K562 treated with DMSO at 1 percent for 4 hours (cell line): Measurements from ENCODE around the gene CDHR1. TPM values are rescaled to one million over a fixed set of nuclear protein-coding genes. Genes with fewer than 3 reads are reported as not detected.

Experiments
- total RNA-seq: library from RNA; unstranded; fragments of 300-600 nt; gene quantifications from 2 replicates; pipeline ENCODE4 v1.2.3, GENCODE V29; 2022; ENCODE audit not compliant: insufficient read depth

The CDHR1 gene
- total RNA-seq: 0.22 and 0.27 TPM in 2 replicates

DNA sequence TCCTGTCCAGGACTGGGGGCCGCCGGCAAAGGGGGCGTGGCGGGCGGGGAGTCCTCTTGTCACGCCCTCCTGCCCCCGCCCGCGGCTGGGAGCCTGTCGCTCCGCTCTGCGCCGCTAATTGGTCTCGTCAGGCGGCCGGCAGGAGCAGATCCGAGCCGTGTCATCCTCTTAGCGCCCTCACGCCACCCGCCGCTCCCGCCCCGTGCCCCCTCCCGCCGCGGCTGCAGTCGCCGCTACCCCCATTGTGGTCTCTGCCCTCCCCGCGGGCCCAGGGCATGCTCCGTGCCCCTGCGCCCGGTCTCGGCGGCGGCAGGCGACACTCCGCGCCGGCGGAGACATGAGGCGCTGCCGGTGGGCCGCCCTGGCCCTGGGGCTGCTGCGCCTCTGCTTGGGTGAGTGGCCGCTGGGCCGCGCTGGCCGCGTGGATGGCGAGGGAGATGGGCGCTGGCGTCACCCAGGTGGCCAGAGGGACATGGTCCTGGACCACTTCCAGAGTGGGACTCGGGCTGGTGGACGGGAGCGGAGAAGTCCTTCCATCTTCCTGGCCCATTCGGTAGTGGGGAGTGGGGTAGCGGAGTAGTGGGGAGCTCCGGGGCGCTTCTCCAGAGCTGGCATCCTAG lies at the start of gene CDHR1:
Gene CDHR1 (plus strand): TSS at position 114 of the 620 bp plus-strand sequence. CDS start 224 bp downstream, at position 338.

GRCh38 chr10:84173501-84173929 lies 20.8 kb upstream of the CDHR1 start, which contains the start of gene GPR15LG:
GPR15LG (plus strand) TSS chr10:84173801; CDS start chr10:84173852, 51 bp downstream.

GRCh38 chr10:84225427-84226173 lies 31.3 kb downstream of the CDHR1 start, which contains the start of gene LRIT2:
LRIT2 (minus strand) TSS chr10:84225544; CDS start chr10:84225520, 24 bp downstream.

DNA sequence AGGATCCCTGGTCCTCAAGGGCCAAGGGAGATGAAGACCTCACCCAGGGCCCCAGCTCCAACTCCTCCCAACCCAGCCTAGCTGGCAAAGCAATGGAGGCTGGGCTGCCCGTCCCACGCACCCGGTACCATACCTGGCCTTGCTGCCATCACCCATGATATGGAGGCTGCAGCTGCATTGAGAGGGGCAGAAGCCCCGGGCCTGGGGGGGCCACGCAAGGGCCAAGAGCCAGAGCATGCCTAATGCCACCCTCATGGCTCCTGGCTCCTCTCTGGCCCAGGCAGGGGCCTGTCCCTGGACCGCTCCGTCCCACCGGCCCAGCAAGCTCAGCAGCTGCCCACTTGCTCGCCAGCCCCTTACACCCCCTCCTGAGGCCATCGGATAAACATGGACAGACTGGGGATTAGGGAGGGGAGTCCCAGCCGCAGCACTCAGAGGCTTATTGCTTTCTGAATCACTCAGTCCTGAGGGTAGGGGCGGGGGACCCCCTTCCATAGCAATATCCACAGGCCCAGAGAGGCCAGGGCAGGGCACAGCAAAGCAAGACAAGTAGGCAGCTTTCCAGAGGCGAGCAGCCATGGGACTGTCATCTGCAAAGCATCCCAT lies 47.0 kb downstream of the CDHR1 start, which contains the start of gene LRIT1:
Gene LRIT1 (minus strand): TSS at position 362 of the 606 bp plus-strand sequence. CDS start 107 bp downstream, at position 255.

GRCh38 chr10:84244651-84245270 lies 50.4 kb downstream of the CDHR1 start, which contains the start of gene RGR:
RGR (plus strand) TSS chr10:84245053; CDS start chr10:84245091, 38 bp downstream.

Other genes with a start within 250 kb of the CDHR1 start
- 388 and 475 TPM in 2 replicates for gene GHITM, start 55.0 kb upstream of the CDHR1 start, total RNA-seq
- gene GPR15LG, start 20.7 kb upstream of the CDHR1 start, total RNA-seq: not detected in 2 replicates
- not detected in 2 replicates for gene LRIT2, start 31.0 kb downstream of the CDHR1 start, total RNA-seq
- not detected in 2 replicates for gene LRIT1, start 47.0 kb downstream of the CDHR1 start, total RNA-seq
- gene RGR, start 50.5 kb downstream of the CDHR1 start, total RNA-seq: not detected in 2 replicates
- gene CCSER2, start 134.1 kb downstream of the CDHR1 start, total RNA-seq: 5.7 and 6.4 TPM in 2 replicates